GM21515 (cell line): ENCODE results near the gene LUC7L.
"Not testable (repeated sequence)": the region's sequence is repeated elsewhere in the genome, so short reads cannot be mapped to it uniquely, and the experiment has no call there.

ENCODE experiments used
- ATAC-seq: cut with Tn5 transposase; IDR thresholded peaks from one replicate; pipeline ENCODE4 v1.9.1; 2021; ENCODE audit not compliant: unreplicated experiment

The LUC7L gene

DNA sequence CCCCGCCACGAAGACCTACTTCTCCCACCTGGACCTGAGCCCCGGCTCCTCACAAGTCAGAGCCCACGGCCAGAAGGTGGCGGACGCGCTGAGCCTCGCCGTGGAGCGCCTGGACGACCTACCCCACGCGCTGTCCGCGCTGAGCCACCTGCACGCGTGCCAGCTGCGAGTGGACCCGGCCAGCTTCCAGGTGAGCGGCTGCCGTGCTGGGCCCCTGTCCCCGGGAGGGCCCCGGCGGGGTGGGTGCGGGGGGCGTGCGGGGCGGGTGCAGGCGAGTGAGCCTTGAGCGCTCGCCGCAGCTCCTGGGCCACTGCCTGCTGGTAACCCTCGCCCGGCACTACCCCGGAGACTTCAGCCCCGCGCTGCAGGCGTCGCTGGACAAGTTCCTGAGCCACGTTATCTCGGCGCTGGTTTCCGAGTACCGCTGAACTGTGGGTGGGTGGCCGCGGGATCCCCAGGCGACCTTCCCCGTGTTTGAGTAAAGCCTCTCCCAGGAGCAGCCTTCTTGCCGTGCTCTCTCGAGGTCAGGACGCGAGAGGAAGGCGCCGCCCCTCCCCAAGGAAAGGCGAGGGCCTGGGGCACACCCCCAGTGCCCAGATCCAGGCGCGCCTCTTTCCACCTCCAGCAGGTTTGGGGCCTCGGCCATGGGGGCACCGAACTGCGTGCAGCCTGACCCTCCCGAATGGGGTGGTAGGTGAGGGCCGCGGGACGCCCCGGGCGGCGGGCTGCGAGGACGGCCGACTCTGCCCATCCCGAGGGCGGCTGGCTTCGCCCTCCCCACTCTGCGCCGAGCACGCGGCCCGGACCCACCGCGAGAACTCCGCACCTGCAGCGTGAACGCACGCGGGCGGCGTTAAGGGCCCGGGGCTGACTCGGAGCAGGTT, 48.3 kb downstream of the LUC7L start:
- ATAC-seq, result peak; percentile 38

DNA sequence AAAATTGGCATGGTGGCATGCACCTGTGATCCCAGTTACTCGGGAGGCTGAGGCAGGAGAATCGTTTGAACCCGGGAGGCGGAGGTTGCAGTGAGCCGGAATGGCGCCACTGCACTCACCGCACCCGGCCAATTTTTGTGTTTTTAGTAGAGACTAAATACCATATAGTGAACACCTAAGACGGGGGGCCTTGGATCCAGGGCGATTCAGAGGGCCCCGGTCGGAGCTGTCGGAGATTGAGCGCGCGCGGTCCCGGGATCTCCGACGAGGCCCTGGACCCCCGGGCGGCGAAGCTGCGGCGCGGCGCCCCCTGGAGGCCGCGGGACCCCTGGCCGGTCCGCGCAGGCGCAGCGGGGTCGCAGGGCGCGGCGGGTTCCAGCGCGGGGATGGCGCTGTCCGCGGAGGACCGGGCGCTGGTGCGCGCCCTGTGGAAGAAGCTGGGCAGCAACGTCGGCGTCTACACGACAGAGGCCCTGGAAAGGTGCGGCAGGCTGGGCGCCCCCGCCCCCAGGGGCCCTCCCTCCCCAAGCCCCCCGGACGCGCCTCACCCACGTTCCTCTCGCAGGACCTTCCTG, 49.1 kb downstream of the LUC7L start, which contains the start of gene HBQ1:
HBQ1 (plus strand) TSS at position 359 of the 575 bp plus-strand sequence; CDS start at position 387, 28 bp downstream.
- ATAC-seq, result no peak

DNA sequence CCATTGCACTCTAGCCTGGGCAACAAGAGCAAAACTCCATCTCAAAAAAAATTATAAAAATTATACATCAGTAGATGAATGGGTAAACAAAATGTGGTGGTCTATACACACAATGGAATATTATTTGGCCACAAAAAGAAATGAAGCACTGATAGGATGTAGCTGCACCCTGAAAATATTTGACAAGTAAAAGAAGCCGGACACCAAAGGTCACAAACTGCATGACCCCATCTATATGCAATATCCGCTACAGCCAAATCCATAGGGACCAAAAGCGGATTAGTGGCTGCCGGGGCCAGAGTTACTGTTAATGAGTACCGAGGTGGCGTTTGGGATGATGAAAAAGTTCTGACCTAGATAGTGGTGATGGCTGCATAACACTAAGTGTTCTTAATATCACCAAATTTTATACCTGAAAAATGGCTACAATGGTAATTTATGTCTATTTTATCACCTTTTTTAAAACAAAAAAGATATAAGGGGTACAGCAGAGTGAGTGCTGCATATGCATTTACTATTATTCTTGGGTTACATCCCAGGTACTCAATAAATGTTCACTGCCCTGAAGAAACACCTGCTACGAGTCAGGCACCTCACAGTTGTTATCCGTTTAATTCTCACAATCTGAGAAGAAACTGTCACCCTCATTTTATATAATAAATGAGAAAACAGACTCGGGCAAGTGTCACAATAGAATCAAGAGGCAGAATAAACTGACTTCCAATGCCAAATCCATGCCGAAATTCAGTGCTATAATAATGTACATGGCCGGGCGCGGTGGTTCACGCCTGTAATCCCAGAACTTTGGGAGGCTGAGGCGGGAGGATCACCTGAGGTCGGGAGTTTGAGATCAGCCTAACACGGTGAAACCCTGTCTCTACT, 49.8 kb downstream of the LUC7L start:
- ATAC-seq, result no peak

DNA sequence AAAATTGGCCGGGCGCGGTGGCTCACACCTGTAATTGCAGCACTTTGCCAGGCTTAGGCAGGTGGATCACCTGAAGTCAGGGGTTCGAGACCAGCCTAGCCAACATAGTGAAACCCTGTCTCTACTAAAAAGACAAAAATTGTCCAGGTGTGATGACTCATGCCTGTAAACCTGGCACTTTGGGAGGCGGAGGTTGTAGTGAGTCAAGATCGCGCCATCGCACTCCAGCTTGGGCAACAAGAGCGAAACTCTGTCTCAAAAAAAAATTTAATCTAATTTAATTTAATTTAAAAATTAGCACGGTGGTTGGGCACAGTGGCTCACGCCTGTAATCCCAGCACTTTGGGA, 50.6 kb downstream of the LUC7L start:
- ATAC-seq, result no peak

DNA sequence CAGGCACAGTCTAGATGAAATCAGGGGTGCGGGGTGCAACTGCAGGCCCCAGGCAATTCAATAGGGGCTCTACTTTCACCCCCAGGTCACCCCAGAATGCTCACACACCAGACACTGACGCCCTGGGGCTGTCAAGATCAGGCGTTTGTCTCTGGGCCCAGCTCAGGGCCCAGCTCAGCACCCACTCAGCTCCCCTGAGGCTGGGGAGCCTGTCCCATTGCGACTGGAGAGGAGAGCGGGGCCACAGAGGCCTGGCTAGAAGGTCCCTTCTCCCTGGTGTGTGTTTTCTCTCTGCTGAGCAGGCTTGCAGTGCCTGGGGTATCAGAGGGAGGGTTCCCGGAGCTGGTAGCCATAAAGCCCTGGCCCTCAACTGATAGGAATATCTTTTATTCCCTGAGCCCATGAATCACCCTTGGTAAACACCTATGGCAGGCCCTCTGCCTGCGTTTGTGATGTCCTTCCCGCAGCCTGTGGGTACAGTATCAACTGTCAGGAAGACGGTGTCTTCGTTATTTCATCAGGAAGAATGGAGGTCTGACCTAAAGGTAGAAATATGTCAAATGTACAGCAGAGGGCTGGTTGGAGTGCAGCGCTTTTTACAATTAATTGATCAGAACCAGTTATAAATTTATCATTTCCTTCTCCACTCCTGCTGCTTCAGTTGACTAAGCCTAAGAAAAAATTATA, 51.1 kb downstream of the LUC7L start:
- no peak for ATAC-seq

DNA sequence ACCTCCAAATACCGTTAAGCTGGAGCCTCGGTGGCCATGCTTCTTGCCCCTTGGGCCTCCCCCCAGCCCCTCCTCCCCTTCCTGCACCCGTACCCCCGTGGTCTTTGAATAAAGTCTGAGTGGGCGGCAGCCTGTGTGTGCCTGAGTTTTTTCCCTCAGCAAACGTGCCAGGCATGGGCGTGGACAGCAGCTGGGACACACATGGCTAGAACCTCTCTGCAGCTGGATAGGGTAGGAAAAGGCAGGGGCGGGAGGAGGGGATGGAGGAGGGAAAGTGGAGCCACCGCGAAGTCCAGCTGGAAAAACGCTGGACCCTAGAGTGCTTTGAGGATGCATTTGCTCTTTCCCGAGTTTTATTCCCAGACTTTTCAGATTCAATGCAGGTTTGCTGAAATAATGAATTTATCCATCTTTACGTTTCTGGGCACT, 51.8 kb downstream of the LUC7L start:
- ATAC-seq, result no peak

DNA sequence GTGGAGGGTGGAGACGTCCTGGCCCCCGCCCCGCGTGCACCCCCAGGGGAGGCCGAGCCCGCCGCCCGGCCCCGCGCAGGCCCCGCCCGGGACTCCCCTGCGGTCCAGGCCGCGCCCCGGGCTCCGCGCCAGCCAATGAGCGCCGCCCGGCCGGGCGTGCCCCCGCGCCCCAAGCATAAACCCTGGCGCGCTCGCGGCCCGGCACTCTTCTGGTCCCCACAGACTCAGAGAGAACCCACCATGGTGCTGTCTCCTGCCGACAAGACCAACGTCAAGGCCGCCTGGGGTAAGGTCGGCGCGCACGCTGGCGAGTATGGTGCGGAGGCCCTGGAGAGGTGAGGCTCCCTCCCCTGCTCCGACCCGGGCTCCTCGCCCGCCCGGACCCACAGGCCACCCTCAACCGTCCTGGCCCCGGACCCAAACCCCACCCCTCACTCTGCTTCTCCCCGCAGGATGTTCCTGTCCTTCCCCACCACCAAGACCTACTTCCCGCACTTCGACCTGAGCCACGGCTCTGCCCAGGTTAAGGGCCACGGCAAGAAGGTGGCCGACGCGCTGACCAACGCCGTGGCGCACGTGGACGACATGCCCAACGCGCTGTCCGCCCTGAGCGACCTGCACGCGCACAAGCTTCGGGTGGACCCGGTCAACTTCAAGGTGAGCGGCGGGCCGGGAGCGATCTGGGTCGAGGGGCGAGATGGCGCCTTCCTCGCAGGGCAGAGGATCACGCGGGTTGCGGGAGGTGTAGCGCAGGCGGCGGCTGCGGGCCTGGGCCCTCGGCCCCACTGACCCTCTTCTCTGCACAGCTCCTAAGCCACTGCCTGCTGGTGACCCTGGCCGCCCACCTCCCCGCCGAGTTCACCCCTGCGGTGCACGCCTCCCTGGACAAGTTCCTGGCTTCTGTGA, 52.5 kb downstream of the LUC7L start, which contains the start of gene HBA1:
HBA1 (plus strand) TSS at position 204 of the 906 bp plus-strand sequence; CDS start at position 241, 37 bp downstream.
- not testable (repeated sequence) for ATAC-seq

DNA sequence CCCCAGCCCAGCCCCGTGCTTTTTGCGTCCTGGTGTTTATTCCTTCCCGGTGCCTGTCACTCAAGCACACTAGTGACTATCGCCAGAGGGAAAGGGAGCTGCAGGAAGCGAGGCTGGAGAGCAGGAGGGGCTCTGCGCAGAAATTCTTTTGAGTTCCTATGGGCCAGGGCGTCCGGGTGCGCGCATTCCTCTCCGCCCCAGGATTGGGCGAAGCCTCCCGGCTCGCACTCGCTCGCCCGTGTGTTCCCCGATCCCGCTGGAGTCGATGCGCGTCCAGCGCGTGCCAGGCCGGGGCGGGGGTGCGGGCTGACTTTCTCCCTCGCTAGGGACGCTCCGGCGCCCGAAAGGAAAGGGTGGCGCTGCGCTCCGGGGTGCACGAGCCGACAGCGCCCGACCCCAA, 53.2 kb downstream of the LUC7L start:
- ATAC-seq, result not testable (repeated sequence)

DNA sequence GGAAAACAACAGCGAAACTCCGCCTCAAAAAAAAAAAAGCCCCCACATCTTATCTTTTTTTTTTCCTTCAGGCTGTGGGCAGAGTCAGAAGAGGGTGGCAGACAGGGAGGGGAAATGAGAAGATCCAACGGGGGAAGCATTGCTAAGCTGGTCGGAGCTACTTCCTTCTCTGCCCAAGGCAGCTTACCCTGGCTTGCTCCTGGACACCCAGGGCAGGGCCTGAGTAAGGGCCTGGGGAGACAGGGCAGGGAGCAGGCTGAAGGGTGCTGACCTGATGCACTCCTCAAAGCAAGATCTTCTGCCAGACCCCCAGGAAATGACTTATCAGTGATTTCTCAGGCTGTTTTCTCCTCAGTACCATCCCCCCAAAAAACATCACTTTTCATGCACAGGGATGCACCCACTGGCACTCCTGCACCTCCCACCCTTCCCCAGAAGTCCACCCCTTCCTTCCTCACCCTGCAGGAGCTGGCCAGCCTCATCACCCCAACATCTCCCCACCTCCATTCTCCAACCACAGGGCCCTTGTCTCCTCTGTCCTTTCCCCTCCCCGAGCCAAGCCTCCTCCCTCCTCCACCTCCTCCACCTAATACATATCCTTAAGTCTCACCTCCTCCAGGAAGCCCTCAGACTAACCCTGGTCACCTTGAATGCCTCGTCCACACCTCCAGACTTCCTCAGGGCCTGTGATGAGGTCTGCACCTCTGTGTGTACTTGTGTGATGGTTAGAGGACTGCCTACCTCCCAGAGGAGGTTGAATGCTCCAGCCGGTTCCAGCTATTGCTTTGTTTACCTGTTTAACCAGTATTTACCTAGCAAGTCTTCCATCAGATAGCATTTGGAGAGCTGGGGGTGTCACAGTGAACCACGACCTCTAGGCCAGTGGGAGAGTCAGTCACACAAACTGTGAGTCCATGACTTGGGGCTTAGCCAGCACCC, 54.0 kb downstream of the LUC7L start:
- no peak for ATAC-seq

DNA sequence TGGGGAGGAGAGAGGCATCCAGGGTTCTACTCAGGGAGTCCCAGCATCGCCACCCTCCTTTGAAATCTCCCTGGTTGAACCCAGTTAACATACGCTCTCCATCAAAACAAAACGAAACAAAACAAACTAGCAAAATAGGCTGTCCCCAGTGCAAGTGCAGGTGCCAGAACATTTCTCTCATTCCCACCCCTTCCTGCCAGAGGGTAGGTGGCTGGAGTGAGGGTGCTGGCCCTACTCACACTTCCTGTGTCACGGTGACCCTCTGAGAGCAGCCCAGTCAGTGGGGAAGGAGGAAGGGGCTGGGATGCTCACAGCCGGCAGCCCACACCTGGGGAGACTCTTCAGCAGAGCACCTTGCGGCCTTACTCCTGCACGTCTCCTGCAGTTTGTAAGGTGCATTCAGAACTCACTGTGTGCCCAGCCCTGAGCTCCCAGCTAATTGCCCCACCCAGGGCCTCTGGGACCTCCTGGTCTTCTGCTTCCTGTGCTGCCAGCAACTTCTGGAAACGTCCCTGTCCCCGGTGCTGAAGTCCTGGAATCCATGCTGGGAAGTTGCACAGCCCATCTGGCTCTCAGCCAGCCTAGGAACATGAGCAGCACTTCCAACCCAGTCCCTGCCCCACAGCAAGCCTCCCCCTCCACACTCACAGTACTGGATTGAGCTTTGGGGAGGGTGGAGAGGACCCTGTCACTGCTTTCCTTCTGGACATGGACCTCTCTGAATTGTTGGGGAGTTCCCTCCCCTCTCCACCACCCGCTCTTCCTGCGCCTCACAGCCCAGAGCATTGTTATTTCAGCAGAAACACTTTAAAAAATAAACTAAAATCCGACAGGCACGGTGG, 55.1 kb downstream of the LUC7L start:
- not testable (repeated sequence) for ATAC-seq

DNA sequence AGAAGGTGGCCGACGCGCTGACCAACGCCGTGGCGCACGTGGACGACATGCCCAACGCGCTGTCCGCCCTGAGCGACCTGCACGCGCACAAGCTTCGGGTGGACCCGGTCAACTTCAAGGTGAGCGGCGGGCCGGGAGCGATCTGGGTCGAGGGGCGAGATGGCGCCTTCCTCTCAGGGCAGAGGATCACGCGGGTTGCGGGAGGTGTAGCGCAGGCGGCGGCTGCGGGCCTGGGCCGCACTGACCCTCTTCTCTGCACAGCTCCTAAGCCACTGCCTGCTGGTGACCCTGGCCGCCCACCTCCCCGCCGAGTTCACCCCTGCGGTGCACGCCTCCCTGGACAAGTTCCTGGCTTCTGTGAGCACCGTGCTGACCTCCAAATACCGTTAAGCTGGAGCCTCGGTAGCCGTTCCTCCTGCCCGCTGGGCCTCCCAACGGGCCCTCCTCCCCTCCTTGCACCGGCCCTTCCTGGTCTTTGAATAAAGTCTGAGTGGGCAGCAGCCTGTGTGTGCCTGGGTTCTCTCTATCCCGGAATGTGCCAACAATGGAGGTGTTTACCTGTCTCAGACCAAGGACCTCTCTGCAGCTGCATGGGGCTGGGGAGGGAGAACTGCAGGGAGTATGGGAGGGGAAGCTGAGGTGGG, 55.9 kb downstream of the LUC7L start:
- ATAC-seq, result not testable (repeated sequence)

DNA sequence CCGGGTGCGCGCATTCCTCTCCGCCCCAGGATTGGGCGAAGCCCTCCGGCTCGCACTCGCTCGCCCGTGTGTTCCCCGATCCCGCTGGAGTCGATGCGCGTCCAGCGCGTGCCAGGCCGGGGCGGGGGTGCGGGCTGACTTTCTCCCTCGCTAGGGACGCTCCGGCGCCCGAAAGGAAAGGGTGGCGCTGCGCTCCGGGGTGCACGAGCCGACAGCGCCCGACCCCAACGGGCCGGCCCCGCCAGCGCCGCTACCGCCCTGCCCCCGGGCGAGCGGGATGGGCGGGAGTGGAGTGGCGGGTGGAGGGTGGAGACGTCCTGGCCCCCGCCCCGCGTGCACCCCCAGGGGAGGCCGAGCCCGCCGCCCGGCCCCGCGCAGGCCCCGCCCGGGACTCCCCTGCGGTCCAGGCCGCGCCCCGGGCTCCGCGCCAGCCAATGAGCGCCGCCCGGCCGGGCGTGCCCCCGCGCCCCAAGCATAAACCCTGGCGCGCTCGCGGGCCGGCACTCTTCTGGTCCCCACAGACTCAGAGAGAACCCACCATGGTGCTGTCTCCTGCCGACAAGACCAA, 56.8 kb downstream of the LUC7L start, which contains the start of gene HBA2:
HBA2 (plus strand) TSS at position 503 of the 568 bp plus-strand sequence; CDS start at position 540, 37 bp downstream.
- not testable (repeated sequence) for ATAC-seq

DNA sequence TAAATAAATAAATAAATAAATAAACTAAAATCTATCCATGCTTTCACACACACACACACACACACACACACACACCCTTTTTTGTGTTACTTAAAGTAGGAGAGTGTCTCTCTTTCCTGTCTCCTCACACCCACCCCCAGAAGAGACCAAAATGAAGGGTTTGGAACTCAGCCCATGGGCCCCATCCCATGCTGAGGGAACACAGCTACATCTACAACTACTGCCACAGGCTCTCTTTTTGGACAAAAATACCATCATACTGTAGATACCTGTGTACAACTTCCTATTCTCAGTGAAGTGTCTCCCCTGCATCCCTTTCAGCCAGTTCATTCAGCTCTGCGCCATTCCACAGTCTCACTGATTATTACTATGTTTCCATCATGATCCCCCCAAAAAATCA, 58.5 kb downstream of the LUC7L start:
- no peak for ATAC-seq

DNA sequence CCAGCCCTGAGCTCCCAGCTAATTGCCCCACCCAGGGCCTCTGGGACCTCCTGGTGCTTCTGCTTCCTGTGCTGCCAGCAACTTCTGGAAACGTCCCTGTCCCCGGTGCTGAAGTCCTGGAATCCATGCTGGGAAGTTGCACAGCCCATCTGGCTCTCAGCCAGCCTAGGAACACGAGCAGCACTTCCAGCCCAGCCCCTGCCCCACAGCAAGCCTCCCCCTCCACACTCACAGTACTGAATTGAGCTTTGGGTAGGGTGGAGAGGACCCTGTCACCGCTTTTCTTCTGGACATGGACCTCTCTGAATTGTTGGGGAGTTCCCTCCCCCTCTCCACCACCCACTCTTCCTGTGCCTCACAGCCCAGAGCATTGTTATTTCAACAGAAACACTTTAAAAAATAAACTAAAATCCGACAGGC, 59.2 kb downstream of the LUC7L start:
- not testable (repeated sequence) for ATAC-seq

DNA sequence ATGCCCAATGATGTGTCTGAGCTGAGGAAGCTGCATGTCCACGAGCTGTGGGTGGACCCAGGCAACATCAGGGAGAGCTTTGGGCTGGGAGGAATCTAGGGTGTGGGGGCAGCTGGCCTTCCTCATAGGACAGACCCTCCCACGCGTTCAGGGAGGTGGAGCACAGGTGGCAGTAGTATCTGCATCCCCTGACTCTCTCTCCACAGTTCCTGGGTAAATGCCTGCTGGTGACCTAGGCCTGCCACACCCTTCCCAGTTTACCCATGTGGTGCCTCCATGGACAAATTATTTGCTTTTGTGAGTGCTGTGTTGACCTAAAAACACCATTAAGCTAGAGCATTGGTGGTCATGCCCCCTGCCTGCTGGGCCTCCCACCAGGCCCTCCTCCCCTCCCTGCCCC, 60.2 kb downstream of the LUC7L start:
- ATAC-seq, result no peak

DNA sequence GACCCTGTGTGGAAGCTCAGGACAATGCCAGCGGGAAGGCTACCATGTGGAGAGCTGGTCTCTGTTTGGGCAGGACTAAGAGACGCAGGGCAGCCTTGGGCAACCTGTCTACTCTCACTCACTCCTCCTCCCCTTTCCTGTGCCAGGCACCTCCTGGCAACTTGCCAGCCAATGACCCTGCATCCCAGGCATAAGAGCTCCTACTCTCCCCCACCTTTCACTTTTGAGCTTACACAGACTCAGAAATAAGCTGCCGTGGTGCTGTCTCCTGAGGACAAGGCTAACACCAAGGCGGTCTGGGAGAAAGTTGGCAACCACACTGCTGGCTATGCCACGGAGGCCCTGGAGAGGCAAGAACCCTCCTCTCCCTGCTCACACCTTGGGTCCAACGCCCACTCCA, 60.8 kb downstream of the LUC7L start:
- ATAC-seq, result no peak
